A673 (cell line): ENCODE results near the gene DENND1A.

ENCODE experiments used
- EZH2 ChIP-seq: fragments of 200-600 bp; sonication (generic); IDR thresholded peaks from 2 replicates; pipeline ENCODE4 v1.6.1; 2017; ENCODE audit warnings: borderline replicate concordance, low read depth, mild to moderate bottlenecking, mixed read lengths, antibody characterized with exemption, low read length; ENCODE audit not compliant: poor library complexity, severe bottlenecking
- TF ChIP-seq, protein P1 (sequence below): fragments of 300-800, 200-600 bp; sonication (generic); conservative IDR thresholded peaks from 2 replicates; pipeline ENCODE4 v1.5.1; 2017; ENCODE audit warnings: low read depth, mild to moderate bottlenecking, antibody characterized with exemption, low read length, moderate library complexity, mixed read lengths

GRCh38 chr9:123335986-123336329, 594.0 kb downstream of the DENND1A start:
- TF ChIP-seq, protein P1, sequence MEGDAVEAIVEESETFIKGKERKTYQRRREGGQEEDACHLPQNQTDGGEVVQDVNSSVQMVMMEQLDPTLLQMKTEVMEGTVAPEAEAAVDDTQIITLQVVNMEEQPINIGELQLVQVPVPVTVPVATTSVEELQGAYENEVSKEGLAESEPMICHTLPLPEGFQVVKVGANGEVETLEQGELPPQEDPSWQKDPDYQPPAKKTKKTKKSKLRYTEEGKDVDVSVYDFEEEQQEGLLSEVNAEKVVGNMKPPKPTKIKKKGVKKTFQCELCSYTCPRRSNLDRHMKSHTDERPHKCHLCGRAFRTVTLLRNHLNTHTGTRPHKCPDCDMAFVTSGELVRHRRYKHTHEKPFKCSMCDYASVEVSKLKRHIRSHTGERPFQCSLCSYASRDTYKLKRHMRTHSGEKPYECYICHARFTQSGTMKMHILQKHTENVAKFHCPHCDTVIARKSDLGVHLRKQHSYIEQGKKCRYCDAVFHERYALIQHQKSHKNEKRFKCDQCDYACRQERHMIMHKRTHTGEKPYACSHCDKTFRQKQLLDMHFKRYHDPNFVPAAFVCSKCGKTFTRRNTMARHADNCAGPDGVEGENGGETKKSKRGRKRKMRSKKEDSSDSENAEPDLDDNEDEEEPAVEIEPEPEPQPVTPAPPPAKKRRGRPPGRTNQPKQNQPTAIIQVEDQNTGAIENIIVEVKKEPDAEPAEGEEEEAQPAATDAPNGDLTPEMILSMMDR, result no peak
- TF ChIP-seq EZH2, result no peak
